Heart left ventricle (tissue), 16 donors: ENCODE results near the gene RNF111. TPM values are rescaled to one million over a fixed set of nuclear protein-coding genes. Genes with fewer than 3 reads are reported as not detected.
"Not testable (repeated sequence)": the region's sequence is repeated elsewhere in the genome, so short reads cannot be mapped to it uniquely, and the experiment has no call there.

Experiments used
- ATAC-seq, 4 donors: fragments of 200-7000 bp; cut with Tn5 transposase; one replicate each; pipeline ENCODE4 v1.9.1; 2020 to 2022; ENCODE audit warnings: moderate library complexity in 4 of 4, mild to moderate bottlenecking in 3 of 4, moderate number of reproducible peaks in 1 of 4
- DNase-seq, 5 donors: peaks; one replicate each; pipeline ENCODE4 v3.0.0-alpha.2; 2020
- H3K27ac ChIP-seq, 12 donors: fragments of 200-600 bp; sonication (generic) in 4 of 12; one replicate each; pipeline versions ENCODE4 v1.5.0 to v1.8.0; 2016 to 2022; ENCODE audit warnings: mild to moderate bottlenecking in 2 of 12
- H3K27me3 ChIP-seq, 9 donors: fragments of 200-600 bp; sonication (generic) in 2 of 9; one replicate each; pipeline versions ENCODE4 v1.5.1 to v1.8.0; 2016 to 2022; ENCODE audit warnings: mild to moderate bottlenecking in 3 of 9
- H3K36me3 ChIP-seq, 9 donors: fragments of 200-600 bp; sonication (generic) in 2 of 9; one replicate each; pipeline versions ENCODE4 v1.5.0 to v1.8.0; 2018 to 2022; ENCODE audit warnings: mild to moderate bottlenecking in 2 of 9
- H3K4me1 ChIP-seq, 12 donors: fragments of 200-600 bp; sonication (generic) in 4 of 12; one replicate each; pipeline versions ENCODE4 v1.5.0 to v1.8.0; 2016 to 2022; ENCODE audit warnings: mild to moderate bottlenecking in 3 of 12
- H3K4me3 ChIP-seq, 12 donors: fragments of 200-600 bp; sonication (generic) in 4 of 12; one replicate each; pipeline versions ENCODE4 v1.5.0 to v1.8.0; 2017 to 2022; ENCODE audit warnings: mild to moderate bottlenecking in 9 of 12, moderate library complexity in 4 of 12
- H3K9me3 ChIP-seq, 12 donors: fragments of 200-600 bp; sonication (generic) in 4 of 12; one replicate each; pipeline versions ENCODE4 v1.5.0 to v1.8.0; 2016 to 2022; ENCODE audit warnings: mild to moderate bottlenecking in 1 of 12
- POLR2A ChIP-seq, 2 donors: fragments of 450-650 bp; IDR thresholded peaks; one replicate each; pipeline ENCODE4 v1.6.1; 2017; ENCODE audit warnings: antibody characterized with exemption in 2 of 2, mild to moderate bottlenecking in 2 of 2, moderate library complexity in 2 of 2
- WGBS, 4 donors: extraction: QIAGEN DNeasy Blood & Tissue Kit in 2 of 4; methylation state at CpG; one replicate each; pipeline versions ENCODE4 v1.1.5 to v1.1.7; 2013 to 2018; 5-methylcytosine and 5-hydroxymethylcytosine counted together
- intact Hi-C, 10 donors: fragments of 100-400 bp; cut with DNase I; formaldehyde crosslinking; loops; one replicate each; pipeline versions ENCODE4 v1.11.1 to v1.14.2; 2022
- polyA plus RNA-seq, 2 donors: library from polyadenylated mRNA; stranded (reverse); fragments of 200-250 nt; gene quantifications; one replicate each; pipeline ENCODE4 v1.2.3, GENCODE V29; 2013
- total RNA-seq, 9 donors: library from RNA; depleted of rRNA in 2 of 9; stranded (reverse); fragments of >200 nt in 2 of 9; fragmentation: NEBNext Ultra II Directional in 3 of 9; extraction: Animal tissue kit (Norgen Biotek cat#: 25700) in 3 of 9; gene quantifications; one replicate each; pipeline versions ENCODE4 v1.1.0 to v1.2.4, GENCODE V29; 2016 to 2023
- TF ChIP-seq, protein P1 (sequence below), 12 donors: fragments of 200-600 bp; sonication (generic) in 4 of 12; IDR thresholded peaks; one replicate each; pipeline versions ENCODE4 v1.5.0 to v1.8.0; 2018 to 2022; ENCODE audit warnings: antibody characterized with exemption in 12 of 12, mild to moderate bottlenecking in 5 of 12
- donor health status: ischemic (EF 13 %, LVEDD 7.1; RV severe dilation, severe dysfunction).
- donor health status: healthy with polysubstance abuse.
- donor health status: DM: no; HTN: yes; CAD: no.
- donor health status: DM: no; HTN: no; CAD: no.
- donor health status: ischemic (EF 25% LVEDD 6.9; RV normal size, moderate dysfunction).
- donor health status: ischemic (EF 25% LVEDD 5.7; RV mildly dilated, moderate dysfunction).
- donor health status: healthy.
- donor health status: DM: yes; HTN: yes; CAD: no.
- donor health status: ischemic (EF 35%, LVEDD 5.7; RV mildly dilated, moderate dysfunction).
- donor health status: nonischemic (EF 11% LVEDD 7.7; RV severe dilation, severe dysfunction).
- donor health status: DM: yes; HTN: yes; CAD: no.
- donor health status: PGD.
- donor health status: ischemic (EF 29% LVEDD 5.4; RV normal size, mild dysfunction).
- donor health status: nonischemic (EF 23%, LVEDD 6.1; RV moderate dilation, normal function).

The RNF111 gene
- total and polyA plus RNA-seq, 11 donors = 5.9 to 29.1 (median 18.8) TPM

- no peak overlapping the region for H3K4me3 ChIP-seq
- no peak overlapping the region for H3K27ac ChIP-seq
- WGBS, 4 donors = 96 to 100% (median 98%) methylated on average over 2 of the region's 2 CpGs
- peaks cover 0 to 26% (median 0%) of the 10 kb centered on the region in 12 donors for H3K9me3 ChIP-seq
- no peaks in the 10 kb centered on the region for H3K4me1 ChIP-seq
- H3K36me3 ChIP-seq = peaks cover 0 to 5% (median 0%) of the 10 kb centered on the region in 9 donors
- no peak for TF ChIP-seq POLR2A (IDR thresholded peaks at IDR 0.05)
- TF ChIP-seq, protein P1, sequence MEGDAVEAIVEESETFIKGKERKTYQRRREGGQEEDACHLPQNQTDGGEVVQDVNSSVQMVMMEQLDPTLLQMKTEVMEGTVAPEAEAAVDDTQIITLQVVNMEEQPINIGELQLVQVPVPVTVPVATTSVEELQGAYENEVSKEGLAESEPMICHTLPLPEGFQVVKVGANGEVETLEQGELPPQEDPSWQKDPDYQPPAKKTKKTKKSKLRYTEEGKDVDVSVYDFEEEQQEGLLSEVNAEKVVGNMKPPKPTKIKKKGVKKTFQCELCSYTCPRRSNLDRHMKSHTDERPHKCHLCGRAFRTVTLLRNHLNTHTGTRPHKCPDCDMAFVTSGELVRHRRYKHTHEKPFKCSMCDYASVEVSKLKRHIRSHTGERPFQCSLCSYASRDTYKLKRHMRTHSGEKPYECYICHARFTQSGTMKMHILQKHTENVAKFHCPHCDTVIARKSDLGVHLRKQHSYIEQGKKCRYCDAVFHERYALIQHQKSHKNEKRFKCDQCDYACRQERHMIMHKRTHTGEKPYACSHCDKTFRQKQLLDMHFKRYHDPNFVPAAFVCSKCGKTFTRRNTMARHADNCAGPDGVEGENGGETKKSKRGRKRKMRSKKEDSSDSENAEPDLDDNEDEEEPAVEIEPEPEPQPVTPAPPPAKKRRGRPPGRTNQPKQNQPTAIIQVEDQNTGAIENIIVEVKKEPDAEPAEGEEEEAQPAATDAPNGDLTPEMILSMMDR (IDR thresholded peaks at IDR 0.05) = no peak
- no peak for ATAC-seq
- DNase-seq = no peak
- no peaks in the 10 kb centered on the region for H3K27me3 ChIP-seq
- intact Hi-C loops = no loop called here
Observed at GRCh38 chr15:59124261-59124660, 136.8 kb downstream of the RNF111 start.

DNA sequence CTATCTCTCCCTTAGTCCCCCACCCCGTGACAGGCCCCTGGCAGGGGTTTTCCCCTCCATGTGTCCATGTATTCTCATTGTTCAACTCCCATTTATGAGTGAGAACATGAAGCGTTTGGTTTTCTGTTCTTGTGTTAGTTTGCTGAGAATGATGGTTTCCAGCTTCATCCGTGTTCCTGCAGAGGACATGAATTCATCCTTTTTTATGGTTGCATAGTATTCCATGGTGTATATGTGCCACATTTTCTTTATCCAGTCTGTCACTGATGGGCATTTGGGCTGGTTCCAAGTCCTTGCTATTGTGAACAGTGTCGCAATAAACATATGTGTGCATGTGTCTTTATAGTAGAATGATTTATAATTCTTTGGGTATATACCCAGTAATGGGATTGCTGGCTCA is 138.2 kb downstream of the RNF111 start:
- DNase-seq, H3K4me3 ChIP-seq, ATAC-seq, H3K27ac ChIP-seq, H3K36me3 ChIP-seq, H3K27me3 ChIP-seq, H3K4me1 ChIP-seq, intact Hi-C loops: not testable (repeated sequence)
- peaks cover 0 to 32% (median 0%) of the 10 kb centered on the region in 12 donors for H3K9me3 ChIP-seq
- 97 to 99% (median 98%) methylated on average over 4 of the region's 4 CpGs for WGBS, 4 donors

- H3K27me3 ChIP-seq, H3K27ac ChIP-seq, ATAC-seq, intact Hi-C loops, H3K4me1 ChIP-seq, DNase-seq, H3K4me3 ChIP-seq: not testable (repeated sequence)
- H3K36me3 ChIP-seq = peaks cover 0 to 15% (median 0%) of the 10 kb centered on the region in 9 donors
- 74 to 82% (median 80%) methylated on average over 1 of the region's 1 CpG for WGBS, 4 donors
- peaks cover 0 to 32% (median 0%) of the 10 kb centered on the region in 12 donors for H3K9me3 ChIP-seq
Observed at GRCh38 chr15:59127255-59127654, 139.8 kb downstream of the RNF111 start.

- Histone ChIP-seq H3K4me3 (no peak overlapping the region), H3K27me3 (no peaks in the 10 kb centered on the region), H3K4me1 (no peaks in the 10 kb centered on the region), H3K27ac (no peak overlapping the region), H3K9me3 (peaks cover 0 to 27% (median 0%) of the 10 kb centered on the region in 12 donors), H3K36me3 (peaks cover 0 to 57% (median 24%) of the 10 kb centered on the region in 9 donors)
- TF ChIP-seq, protein P1 (IDR thresholded peaks at IDR 0.05) = no peak
- TF ChIP-seq POLR2A (IDR thresholded peaks at IDR 0.05) = no peak
- no peak for DNase-seq
- intact Hi-C loops = no loop called here
- no peak for ATAC-seq
- 96 to 97% (median 96%) methylated on average over 16 of the region's 16 CpGs for WGBS, 4 donors
Observed at GRCh38 chr15:59131456-59131855, 144.0 kb downstream of the RNF111 start.

- intact Hi-C loops = no loop called here
- TF ChIP-seq POLR2A (IDR thresholded peaks at IDR 0.05) = no peak
- TF ChIP-seq, protein P1 (IDR thresholded peaks at IDR 0.05) = no peak
- H3K4me1 ChIP-seq = no peaks in the 10 kb centered on the region
- ATAC-seq (no peak), DNase-seq (no peak)
- no peak overlapping the region for H3K4me3 ChIP-seq
- H3K36me3 ChIP-seq = peaks cover 0 to 63% (median 30%) of the 10 kb centered on the region in 9 donors
- H3K27ac ChIP-seq = no peak overlapping the region
- H3K27me3 ChIP-seq = no peaks in the 10 kb centered on the region
- peaks cover 0 to 21% (median 0%) of the 10 kb centered on the region in 12 donors for H3K9me3 ChIP-seq
- WGBS, 4 donors = 94 to 100% (median 95%) methylated on average over 3 of the region's 3 CpGs
Observed at GRCh38 chr15:59131969-59132562, 144.6 kb downstream of the RNF111 start.
